A673 (cell line): Measurements from ENCODE around the gene STX7. TPM values are rescaled to one million over a fixed set of nuclear protein-coding genes. Genes with fewer than 3 reads are reported as not detected.

ENCODE experiments used
- BruUV-seq: library from RNA; stranded (reverse); fragments of 400-500 nt; replicated peaks from 2 replicates; lab custom pipeline; 2021; lab: Mats Ljungman, UMichigan
- CTCF ChIA-PET: fragments of 300-600 bp; sonication (Branson Sonifier 250); formaldehyde crosslinking; loops from one replicate; lab custom pipeline; 2022; ENCODE audit warnings: antibody characterized with exemption; lab: Charles Lee
- POLR2A ChIA-PET: fragments of 300-600 bp; sonication (Branson Sonifier 250); formaldehyde crosslinking; loops from one replicate; lab custom pipeline; 2022; ENCODE audit warnings: antibody characterized with exemption; ENCODE audit not compliant: low non-redundant PET; lab: Charles Lee
- DNase-seq: peaks from one replicate; pipeline ENCODE4 v3.0.0-alpha.2; 2015; ENCODE audit warnings: low spot score
- H3K27ac ChIP-seq: fragments of 200-600 bp; sonication (generic); 2 replicates; pipeline ENCODE4 v1.5.1; 2016; ENCODE audit warnings: mixed run types, low read depth, mild to moderate bottlenecking, mixed read lengths, antibody characterized with exemption, low read length; ENCODE audit not compliant: poor library complexity, severe bottlenecking
- H3K27me3 ChIP-seq: fragments of 200-600 bp; sonication (generic); replicated peaks from 2 replicates; pipeline ENCODE4 v1.6.1; 2017; ENCODE audit warnings: mixed run types, low read depth, mild to moderate bottlenecking, mixed read lengths, antibody characterized with exemption, low read length; ENCODE audit not compliant: insufficient read depth, poor library complexity
- H3K36me3 ChIP-seq: fragments of 200-600 bp; sonication (generic); 2 replicates; pipeline ENCODE4 v1.6.1; 2016; ENCODE audit warnings: mixed run types, mild to moderate bottlenecking, mixed read lengths, antibody characterized with exemption, low read length; ENCODE audit not compliant: insufficient read depth, poor library complexity, severe bottlenecking
- H3K4me1 ChIP-seq: fragments of 200-600 bp; sonication (generic); 2 replicates; pipeline ENCODE4 v1.6.1; 2017; ENCODE audit warnings: mixed run types, mild to moderate bottlenecking, mixed read lengths, antibody characterized with exemption, low read length; ENCODE audit not compliant: insufficient read depth, poor library complexity, severe bottlenecking
- H3K4me3 ChIP-seq: fragments of 200-600 bp; sonication (generic); 2 replicates; pipeline ENCODE4 v1.5.1; 2016; ENCODE audit warnings: low read depth, mixed run types, mild to moderate bottlenecking, mixed read lengths, low read length; ENCODE audit not compliant: poor library complexity, severe bottlenecking
- H3K9me3 ChIP-seq: fragments of 200-600 bp; sonication (generic); 2 replicates; pipeline ENCODE4 v1.6.1; 2016; ENCODE audit warnings: mixed run types, low read depth, mild to moderate bottlenecking, mixed read lengths, antibody characterized with exemption, low read length; ENCODE audit not compliant: poor library complexity, severe bottlenecking
- EZH2 ChIP-seq: fragments of 200-600 bp; sonication (generic); IDR thresholded peaks from 2 replicates; pipeline ENCODE4 v1.6.1; 2017; ENCODE audit warnings: borderline replicate concordance, low read depth, mild to moderate bottlenecking, mixed read lengths, antibody characterized with exemption, low read length; ENCODE audit not compliant: poor library complexity, severe bottlenecking
- intact Hi-C: fragments of 100-400 bp; cut with micrococcal nuclease; formaldehyde crosslinking; loops from one replicate; pipeline ENCODE4 v1.10.0; 2022; ENCODE audit not compliant: unreplicated experiment
- total RNA-seq: library from RNA; stranded (reverse); gene quantifications from 2 replicates; pipeline ENCODE4 v1.2.3, GENCODE V29; 2021
- TF ChIP-seq, protein P1 (sequence below): fragments of 300-800, 200-600 bp; sonication (generic); conservative IDR thresholded peaks from 2 replicates; pipeline ENCODE4 v1.5.1; 2017; ENCODE audit warnings: low read depth, mild to moderate bottlenecking, antibody characterized with exemption, low read length, moderate library complexity, mixed read lengths

The STX7 gene
- total RNA-seq, 1 experiment from 2014 or later = 19.5 TPM

DNA sequence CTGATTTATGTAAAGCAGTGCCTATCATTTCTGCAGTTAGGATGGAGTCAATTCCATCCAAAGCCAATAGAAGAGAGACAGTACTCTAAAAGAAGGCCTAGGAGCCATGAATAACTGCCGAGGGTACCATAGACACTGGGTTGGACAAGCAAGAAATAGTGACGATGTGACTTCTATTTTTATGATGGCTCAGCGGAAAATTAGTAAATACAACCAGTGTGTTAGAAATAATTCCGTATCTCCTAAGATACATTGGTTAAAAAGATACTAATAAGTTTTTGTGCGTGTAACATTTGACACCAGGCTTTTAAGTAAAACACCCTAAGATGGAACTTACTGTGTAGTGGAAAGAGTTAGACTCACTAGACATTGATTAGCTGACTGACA is 66.1 kb downstream of the STX7 start:
- no peaks in the 10 kb centered on the region for H3K27me3 ChIP-seq
- no TSS peak for BruUV-seq
- peaks cover 4% of the 10 kb centered on the region for H3K9me3 ChIP-seq
- no peaks in the 10 kb centered on the region for H3K4me1 ChIP-seq
- POLR2A ChIA-PET = no interaction called here
- DNase-seq = no peak
- H3K27ac ChIP-seq = no peak overlapping the region
- no peaks in the 10 kb centered on the region for H3K36me3 ChIP-seq
- TF ChIP-seq, protein P1, sequence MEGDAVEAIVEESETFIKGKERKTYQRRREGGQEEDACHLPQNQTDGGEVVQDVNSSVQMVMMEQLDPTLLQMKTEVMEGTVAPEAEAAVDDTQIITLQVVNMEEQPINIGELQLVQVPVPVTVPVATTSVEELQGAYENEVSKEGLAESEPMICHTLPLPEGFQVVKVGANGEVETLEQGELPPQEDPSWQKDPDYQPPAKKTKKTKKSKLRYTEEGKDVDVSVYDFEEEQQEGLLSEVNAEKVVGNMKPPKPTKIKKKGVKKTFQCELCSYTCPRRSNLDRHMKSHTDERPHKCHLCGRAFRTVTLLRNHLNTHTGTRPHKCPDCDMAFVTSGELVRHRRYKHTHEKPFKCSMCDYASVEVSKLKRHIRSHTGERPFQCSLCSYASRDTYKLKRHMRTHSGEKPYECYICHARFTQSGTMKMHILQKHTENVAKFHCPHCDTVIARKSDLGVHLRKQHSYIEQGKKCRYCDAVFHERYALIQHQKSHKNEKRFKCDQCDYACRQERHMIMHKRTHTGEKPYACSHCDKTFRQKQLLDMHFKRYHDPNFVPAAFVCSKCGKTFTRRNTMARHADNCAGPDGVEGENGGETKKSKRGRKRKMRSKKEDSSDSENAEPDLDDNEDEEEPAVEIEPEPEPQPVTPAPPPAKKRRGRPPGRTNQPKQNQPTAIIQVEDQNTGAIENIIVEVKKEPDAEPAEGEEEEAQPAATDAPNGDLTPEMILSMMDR = no peak
- TF ChIP-seq EZH2 = no peak
- H3K4me3 ChIP-seq = no peak overlapping the region
- intact Hi-C loops = no loop called here
- CTCF ChIA-PET = no interaction called here

DNA sequence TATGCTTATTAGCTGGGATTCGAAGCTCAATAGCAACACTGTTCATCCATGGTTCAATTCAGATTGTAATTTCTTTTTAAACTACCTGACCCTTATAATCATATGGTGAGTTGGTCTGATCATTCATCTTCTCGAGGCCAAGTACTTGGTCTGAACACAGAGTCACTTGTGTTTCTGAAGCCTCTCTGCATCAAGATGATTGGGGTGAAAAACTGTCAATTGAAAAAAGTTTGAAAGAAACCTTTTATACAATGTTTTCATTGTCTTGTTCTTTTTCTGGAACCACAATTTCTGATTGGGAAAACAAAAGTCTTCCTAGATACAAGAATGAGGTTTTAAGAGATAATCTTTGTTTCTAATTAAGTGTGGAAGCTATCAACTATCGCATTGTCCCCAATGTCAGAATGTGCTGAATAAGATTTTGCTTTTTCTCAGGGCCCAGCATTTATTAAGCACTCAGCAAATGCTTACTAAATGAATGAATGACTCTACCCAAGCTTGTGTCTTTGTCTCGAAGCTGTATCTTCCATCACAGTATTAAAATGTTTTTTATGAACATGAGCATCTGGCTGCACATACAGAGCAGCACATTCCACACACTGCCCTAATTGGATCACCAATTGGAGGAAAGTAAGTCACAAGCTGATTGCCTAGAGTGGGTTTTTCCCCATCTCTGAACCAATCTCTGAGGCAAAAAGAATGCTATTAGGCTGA is 66.6 kb downstream of the STX7 start:
- Histone ChIP-seq H3K36me3 (no peaks in the 10 kb centered on the region), H3K4me1 (no peaks in the 10 kb centered on the region), H3K4me3 (no peak overlapping the region), H3K27me3 (no peaks in the 10 kb centered on the region), H3K9me3 (peaks cover 4% of the 10 kb centered on the region), H3K27ac (no peak overlapping the region)
- ChIA-PET POLR2A (no interaction called here), CTCF (no interaction called here)
- BruUV-seq = no TSS peak
- intact Hi-C loops = no loop called here
- no peak for DNase-seq
- no peak for TF ChIP-seq EZH2
- TF ChIP-seq, protein P1 = no peak

DNA sequence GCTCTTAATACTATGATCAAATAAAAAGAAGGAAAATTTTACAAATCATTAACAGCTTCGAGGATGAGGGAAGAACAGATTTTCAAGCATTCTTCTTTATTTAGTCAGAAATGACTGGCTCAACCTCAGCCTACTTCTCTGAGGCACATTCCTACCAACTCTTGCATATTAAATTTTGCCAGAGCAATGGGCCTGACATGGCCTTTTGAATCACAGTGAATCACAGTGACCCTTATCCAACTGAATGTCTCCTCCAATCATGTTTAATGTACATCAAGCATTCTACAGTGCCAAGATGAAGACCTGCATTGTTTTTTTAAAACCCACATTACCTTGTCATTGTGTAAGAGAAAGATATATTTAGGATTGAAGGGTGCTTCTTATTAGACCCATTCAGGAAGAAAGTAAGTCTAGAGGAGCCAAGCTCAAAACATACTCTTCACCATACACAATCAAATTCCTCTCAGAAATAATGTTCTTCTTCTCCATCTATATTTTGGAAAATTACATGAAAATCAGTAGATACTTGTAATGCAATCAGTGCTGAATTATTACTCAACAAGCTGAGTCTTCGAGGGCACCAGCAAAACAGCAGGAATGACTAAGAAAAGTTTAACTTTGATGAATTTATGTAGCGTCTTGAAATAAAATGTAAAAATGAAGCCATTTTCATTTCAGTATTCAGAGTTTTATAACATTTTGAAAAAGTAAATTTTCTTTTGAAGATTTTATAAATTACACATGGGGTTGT is 67.5 kb downstream of the STX7 start:
- POLR2A ChIA-PET = no interaction called here
- TF ChIP-seq EZH2 = no peak
- TF ChIP-seq, protein P1 = no peak
- H3K36me3 ChIP-seq = no peaks in the 10 kb centered on the region
- DNase-seq = no peak
- no TSS peak for BruUV-seq
- peaks cover 4% of the 10 kb centered on the region for H3K9me3 ChIP-seq
- no peaks in the 10 kb centered on the region for H3K27me3 ChIP-seq
- H3K27ac ChIP-seq = no peak overlapping the region
- intact Hi-C loops = no loop called here
- no peaks in the 10 kb centered on the region for H3K4me1 ChIP-seq
- no peak overlapping the region for H3K4me3 ChIP-seq
- CTCF ChIA-PET = no interaction called here
